Liver (tissue), 3 donors: Measurements from ENCODE around the gene MYL3.

Experiments used
- CTCF ChIP-seq: fragments of 150-350 bp; IDR thresholded peaks from 2 replicates; pipeline ENCODE4 v1.5.1; 2017; ENCODE audit warnings: improper control_type of control experiment, low read depth, low read length; ENCODE audit not compliant: missing input control
- JUND ChIP-seq, 2 donors: IDR thresholded peaks; 2 replicates each; pipeline ENCODE4 v1.6.1; 2016; ENCODE audit warnings: antibody characterized with exemption in 2 of 2
- NR2F2 ChIP-seq: IDR thresholded peaks from 2 replicates; pipeline ENCODE4 v1.6.1; 2016; ENCODE audit warnings: antibody characterized with exemption
- TAF1 ChIP-seq: conservative IDR thresholded peaks from 2 replicates; pipeline ENCODE4 v1.6.1; 2016; ENCODE audit warnings: antibody characterized with exemption, mild to moderate bottlenecking
- TF ChIP-seq, protein P1 (sequence below): IDR thresholded peaks from 2 replicates; pipeline ENCODE4 v1.6.1; 2016; ENCODE audit warnings: antibody characterized with exemption, mild to moderate bottlenecking
- TF ChIP-seq, protein P2 (sequence below): IDR thresholded peaks from 2 replicates; pipeline ENCODE4 v1.6.1; 2016; ENCODE audit warnings: antibody characterized with exemption
- donor health status: healthy.
- donor health status: healthy.

DNA sequence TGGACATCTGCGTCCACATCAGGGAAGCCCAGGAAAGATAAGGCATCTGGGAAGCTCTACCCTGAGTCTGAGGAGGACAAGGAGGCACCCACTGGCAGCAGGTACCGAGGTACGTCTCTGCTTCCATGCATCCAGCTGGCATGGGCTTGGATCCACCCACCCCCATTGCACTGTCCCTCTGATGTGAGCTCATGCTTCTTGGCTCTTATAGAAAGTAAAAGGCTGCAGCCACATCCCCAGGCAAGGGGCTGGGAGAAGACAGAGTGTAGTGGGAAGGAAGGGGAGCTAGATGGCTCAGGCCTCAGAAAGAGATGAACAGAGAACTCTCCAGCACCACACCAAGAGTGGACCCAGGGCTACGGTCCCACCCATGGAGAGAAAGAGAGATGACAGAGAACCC, 32.5 kb upstream of the MYL3 start:
- TF ChIP-seq CTCF (no peak), TAF1 (no peak), JUND (IDR thresholded peaks at IDR 0.05) (no peak), NR2F2 (no peak)
- TF ChIP-seq, protein P1, sequence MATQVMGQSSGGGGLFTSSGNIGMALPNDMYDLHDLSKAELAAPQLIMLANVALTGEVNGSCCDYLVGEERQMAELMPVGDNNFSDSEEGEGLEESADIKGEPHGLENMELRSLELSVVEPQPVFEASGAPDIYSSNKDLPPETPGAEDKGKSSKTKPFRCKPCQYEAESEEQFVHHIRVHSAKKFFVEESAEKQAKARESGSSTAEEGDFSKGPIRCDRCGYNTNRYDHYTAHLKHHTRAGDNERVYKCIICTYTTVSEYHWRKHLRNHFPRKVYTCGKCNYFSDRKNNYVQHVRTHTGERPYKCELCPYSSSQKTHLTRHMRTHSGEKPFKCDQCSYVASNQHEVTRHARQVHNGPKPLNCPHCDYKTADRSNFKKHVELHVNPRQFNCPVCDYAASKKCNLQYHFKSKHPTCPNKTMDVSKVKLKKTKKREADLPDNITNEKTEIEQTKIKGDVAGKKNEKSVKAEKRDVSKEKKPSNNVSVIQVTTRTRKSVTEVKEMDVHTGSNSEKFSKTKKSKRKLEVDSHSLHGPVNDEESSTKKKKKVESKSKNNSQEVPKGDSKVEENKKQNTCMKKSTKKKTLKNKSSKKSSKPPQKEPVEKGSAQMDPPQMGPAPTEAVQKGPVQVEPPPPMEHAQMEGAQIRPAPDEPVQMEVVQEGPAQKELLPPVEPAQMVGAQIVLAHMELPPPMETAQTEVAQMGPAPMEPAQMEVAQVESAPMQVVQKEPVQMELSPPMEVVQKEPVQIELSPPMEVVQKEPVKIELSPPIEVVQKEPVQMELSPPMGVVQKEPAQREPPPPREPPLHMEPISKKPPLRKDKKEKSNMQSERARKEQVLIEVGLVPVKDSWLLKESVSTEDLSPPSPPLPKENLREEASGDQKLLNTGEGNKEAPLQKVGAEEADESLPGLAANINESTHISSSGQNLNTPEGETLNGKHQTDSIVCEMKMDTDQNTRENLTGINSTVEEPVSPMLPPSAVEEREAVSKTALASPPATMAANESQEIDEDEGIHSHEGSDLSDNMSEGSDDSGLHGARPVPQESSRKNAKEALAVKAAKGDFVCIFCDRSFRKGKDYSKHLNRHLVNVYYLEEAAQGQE, result no peak
- TF ChIP-seq, protein P2, sequence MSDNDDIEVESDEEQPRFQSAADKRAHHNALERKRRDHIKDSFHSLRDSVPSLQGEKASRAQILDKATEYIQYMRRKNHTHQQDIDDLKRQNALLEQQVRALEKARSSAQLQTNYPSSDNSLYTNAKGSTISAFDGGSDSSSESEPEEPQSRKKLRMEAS, result no peak
